ENCODE results near the gene CAP1. TPM values are rescaled to one million over a fixed set of nuclear protein-coding genes. Genes with fewer than 3 reads are reported as not detected.

Gene CAP1
- total RNA-seq, 1 experiment from 2014 or later, result 354 TPM

- ChIA-PET POLR2A (ENCODE audit: unreplicated experiment) (no interaction called here), CTCF (interaction anchor here (0.6 to 1.0 kb wide), 2 partner anchors 21 to 62 kb away, joined by 3 to 6 read pairs; no protein-coding TSS in a partner anchor)
- no TSS peak for BruUV-seq (replicated peaks)
Observed at GRCh38 chr1:40017951-40018575, 22.5 kb upstream of the CAP1 start.

GRCh38 chr1:40020447-40021085 lies 20.0 kb upstream of the CAP1 start:
- intact Hi-C loops (cut with micrococcal nuclease; ENCODE audit: unreplicated experiment), result no loop called here
- DNase-seq, result no peak
- H3K27ac ChIP-seq, result no peak overlapping the region
- H3K27me3 ChIP-seq (ENCODE audit: insufficient read depth, low read depth), result no peaks in the 10 kb centered on the region
- no peaks in the 10 kb centered on the region for H3K9me2 ChIP-seq (ENCODE audit: insufficient read depth)
- CTCF ChIA-PET, result interaction anchor here (0.5 kb wide), 1 partner anchor 44 kb away, joined by 3 read pairs; no protein-coding TSS in a partner anchor
- peaks cover 5% of the 10 kb centered on the region for H3F3A ChIP-seq (ENCODE audit: insufficient read depth, low read depth)
- H3K4me2 ChIP-seq, result no peak overlapping the region
- H3K4me3 ChIP-seq, result no peak overlapping the region
- H3K36me3 ChIP-seq (ENCODE audit: low read depth), result no peaks in the 10 kb centered on the region
- no peak for TF ChIP-seq EZH2 (IDR thresholded peaks at IDR 0.05; ENCODE audit: low read depth)
- TF ChIP-seq CTCF (conservative IDR thresholded peaks at IDR 0.05), result no peak
- no peaks in the 10 kb centered on the region for H3K9me3 ChIP-seq (ENCODE audit: insufficient read depth, low read depth)
- H2AFZ ChIP-seq, result no peak overlapping the region
- H4K20me1 ChIP-seq (ENCODE audit: insufficient read depth), result no peaks in the 10 kb centered on the region
- POLR2A ChIA-PET (ENCODE audit: unreplicated experiment), result no interaction called here
- BruUV-seq (replicated peaks), result no TSS peak
- peaks cover 10% of the 10 kb centered on the region for H3K4me1 ChIP-seq (replicated peaks; ENCODE audit: insufficient read depth)
- no peaks in the 10 kb centered on the region for H3K79me2 ChIP-seq (ENCODE audit: low read depth)

More at GRCh38 chr1:40017951-40018575, 22.5 kb upstream of the CAP1 start:
- DNase-seq, result no peak
- H3K4me2 ChIP-seq, result no peak overlapping the region
- intact Hi-C loops (cut with micrococcal nuclease; ENCODE audit: unreplicated experiment), result no loop called here
- H4K20me1 ChIP-seq (ENCODE audit: insufficient read depth), result no peaks in the 10 kb centered on the region
- H3K9me3 ChIP-seq (ENCODE audit: insufficient read depth, low read depth), result no peaks in the 10 kb centered on the region
- TF ChIP-seq CTCF (conservative IDR thresholded peaks at IDR 0.05), result no peak
- TF ChIP-seq EZH2 (IDR thresholded peaks at IDR 0.05; ENCODE audit: low read depth), result no peak
- peaks cover 21% of the 10 kb centered on the region for H3F3A ChIP-seq (ENCODE audit: insufficient read depth, low read depth)
- H3K4me1 ChIP-seq (replicated peaks; ENCODE audit: insufficient read depth), result peaks cover 21% of the 10 kb centered on the region
- no peak overlapping the region for H3K27ac ChIP-seq
- no peaks in the 10 kb centered on the region for H3K79me2 ChIP-seq (ENCODE audit: low read depth)
- no peaks in the 10 kb centered on the region for H3K9me2 ChIP-seq (ENCODE audit: insufficient read depth)
- no peak overlapping the region for H3K4me3 ChIP-seq
- no peaks in the 10 kb centered on the region for H3K36me3 ChIP-seq (ENCODE audit: low read depth)
- no peaks in the 10 kb centered on the region for H3K27me3 ChIP-seq (ENCODE audit: insufficient read depth, low read depth)
- H2AFZ ChIP-seq, result no peak overlapping the region

GRCh38 chr1:40023379-40023944 lies 17.1 kb upstream of the CAP1 start:
- H3K27me3 ChIP-seq (ENCODE audit: insufficient read depth, low read depth), result no peaks in the 10 kb centered on the region
- H3K79me2 ChIP-seq (ENCODE audit: low read depth), result no peaks in the 10 kb centered on the region
- no peak overlapping the region for H2AFZ ChIP-seq
- peaks cover 6% of the 10 kb centered on the region; the same call in 1 of the 2 replicates for H3K4me1 ChIP-seq (replicated peaks; ENCODE audit: insufficient read depth)
- no peak overlapping the region for H3K4me3 ChIP-seq
- intact Hi-C loops (cut with micrococcal nuclease; ENCODE audit: unreplicated experiment), result no loop called here
- H4K20me1 ChIP-seq (ENCODE audit: insufficient read depth), result no peaks in the 10 kb centered on the region
- no TSS peak for BruUV-seq (replicated peaks)
- H3K9me3 ChIP-seq (ENCODE audit: insufficient read depth, low read depth), result no peaks in the 10 kb centered on the region
- ChIA-PET POLR2A (ENCODE audit: unreplicated experiment) (no interaction called here), CTCF (no interaction called here)
- no peak for DNase-seq
- H3K27ac ChIP-seq, result no peak overlapping the region
- no peak overlapping the region for H3K4me2 ChIP-seq
- no peaks in the 10 kb centered on the region for H3K36me3 ChIP-seq (ENCODE audit: low read depth)
- no peaks in the 10 kb centered on the region for H3K9me2 ChIP-seq (ENCODE audit: insufficient read depth)
- H3F3A ChIP-seq (ENCODE audit: insufficient read depth, low read depth), result peaks cover 5% of the 10 kb centered on the region; the same call in 1 of the 2 replicates
- no peak for TF ChIP-seq CTCF (conservative IDR thresholded peaks at IDR 0.05)
- TF ChIP-seq EZH2 (IDR thresholded peaks at IDR 0.05; ENCODE audit: low read depth), result no peak
